ENCODE data around the gene CORO2B.

GRCh38 chr15:68537097-68537496 is 41.7 kb upstream of the CORO2B start:
- TF ChIP-seq, protein P1, sequence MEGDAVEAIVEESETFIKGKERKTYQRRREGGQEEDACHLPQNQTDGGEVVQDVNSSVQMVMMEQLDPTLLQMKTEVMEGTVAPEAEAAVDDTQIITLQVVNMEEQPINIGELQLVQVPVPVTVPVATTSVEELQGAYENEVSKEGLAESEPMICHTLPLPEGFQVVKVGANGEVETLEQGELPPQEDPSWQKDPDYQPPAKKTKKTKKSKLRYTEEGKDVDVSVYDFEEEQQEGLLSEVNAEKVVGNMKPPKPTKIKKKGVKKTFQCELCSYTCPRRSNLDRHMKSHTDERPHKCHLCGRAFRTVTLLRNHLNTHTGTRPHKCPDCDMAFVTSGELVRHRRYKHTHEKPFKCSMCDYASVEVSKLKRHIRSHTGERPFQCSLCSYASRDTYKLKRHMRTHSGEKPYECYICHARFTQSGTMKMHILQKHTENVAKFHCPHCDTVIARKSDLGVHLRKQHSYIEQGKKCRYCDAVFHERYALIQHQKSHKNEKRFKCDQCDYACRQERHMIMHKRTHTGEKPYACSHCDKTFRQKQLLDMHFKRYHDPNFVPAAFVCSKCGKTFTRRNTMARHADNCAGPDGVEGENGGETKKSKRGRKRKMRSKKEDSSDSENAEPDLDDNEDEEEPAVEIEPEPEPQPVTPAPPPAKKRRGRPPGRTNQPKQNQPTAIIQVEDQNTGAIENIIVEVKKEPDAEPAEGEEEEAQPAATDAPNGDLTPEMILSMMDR (IDR thresholded peaks at IDR 0.05): no peak
- no peak for TF ChIP-seq POLR2A (IDR thresholded peaks at IDR 0.05)

Measured in ovary (tissue), 3 donors.